ENCODE results near the gene LRP2.

LRP2 gene

GRCh38 chr2:169301596-169302335 lies 60.6 kb downstream of the LRP2 start:
- DNase-seq (ENCODE audit: low read depth): no peak
- H3K4me3 ChIP-seq (ENCODE audit: low read depth, low read length): no peak overlapping the region
- no peak for TF ChIP-seq CTCF (IDR thresholded peaks at IDR 0.05; ENCODE audit: insufficient read depth, low read depth, low read length, missing control alignments)

- H3K4me3 ChIP-seq (ENCODE audit: low read depth, low read length): no peak overlapping the region
- no peak for TF ChIP-seq CTCF (IDR thresholded peaks at IDR 0.05; ENCODE audit: insufficient read depth, low read depth, low read length, missing control alignments)
- DNase-seq (ENCODE audit: low read depth): no peak
These were observed 61.5 kb downstream of the LRP2 start for GRCh38 chr2:169300636-169301530.

DNA sequence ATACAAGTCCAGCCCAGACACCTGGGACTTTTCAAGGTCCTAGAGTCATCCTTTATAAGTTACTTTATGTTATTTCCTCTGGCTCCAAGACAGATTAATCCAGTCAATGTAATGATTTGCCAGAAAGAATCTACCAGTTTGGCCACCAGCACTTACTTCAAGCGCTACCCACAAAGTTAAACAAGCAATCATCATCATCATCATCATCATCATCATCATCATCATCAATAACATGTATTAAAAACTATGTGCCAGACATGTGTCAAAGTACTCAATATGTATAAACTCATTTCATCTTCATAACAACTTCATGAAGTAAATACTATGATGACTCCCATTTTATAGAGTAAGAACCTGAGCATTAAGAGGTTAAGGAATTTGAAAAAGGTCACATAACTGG lies 64.3 kb downstream of the LRP2 start:
- no peak overlapping the region for H3K4me3 ChIP-seq (ENCODE audit: low read depth, low read length)
- TF ChIP-seq CTCF (IDR thresholded peaks at IDR 0.05; ENCODE audit: insufficient read depth, low read depth, low read length, missing control alignments): no peak
- DNase-seq (ENCODE audit: low read depth): no peak

GRCh38 chr2:169294001-169294675 lies 68.2 kb downstream of the LRP2 start:
- no peak overlapping the region for H3K4me3 ChIP-seq (ENCODE audit: low read depth, low read length)
- no peak for TF ChIP-seq CTCF (IDR thresholded peaks at IDR 0.05; ENCODE audit: insufficient read depth, low read depth, low read length, missing control alignments)
- DNase-seq (ENCODE audit: low read depth): no peak

DNA sequence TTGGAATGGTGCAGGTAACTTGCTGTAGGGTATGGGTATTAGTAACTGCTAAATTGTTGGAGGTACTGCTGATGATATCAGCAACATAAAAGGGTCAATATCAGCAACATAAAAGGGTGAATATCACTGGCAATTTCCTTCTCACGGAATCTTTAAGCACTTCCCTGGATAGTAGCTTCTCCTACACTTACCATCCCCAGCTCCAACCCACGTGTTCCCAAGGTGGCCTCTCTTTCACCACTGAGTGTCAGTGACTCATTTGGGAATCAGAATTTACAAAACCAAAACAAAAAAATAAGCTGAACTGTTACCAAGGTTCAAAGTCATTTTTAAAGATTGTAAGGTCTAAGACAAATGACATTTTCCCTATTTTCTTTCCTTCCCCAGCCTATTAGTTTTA lies 70.8 kb downstream of the LRP2 start:
- no peak overlapping the region for H3K4me3 ChIP-seq (ENCODE audit: low read depth, low read length)
- no peak for DNase-seq (ENCODE audit: low read depth)
- TF ChIP-seq CTCF (IDR thresholded peaks at IDR 0.05; ENCODE audit: insufficient read depth, low read depth, low read length, missing control alignments): no peak

GRCh38 chr2:169290433-169290832 lies 71.9 kb downstream of the LRP2 start:
- no peak for TF ChIP-seq CTCF (IDR thresholded peaks at IDR 0.05; ENCODE audit: insufficient read depth, low read depth, low read length, missing control alignments)
- no peak for DNase-seq (ENCODE audit: low read depth)
- no peak overlapping the region for H3K4me3 ChIP-seq (ENCODE audit: low read depth, low read length)
